Measurements from ENCODE around the gene RPTOR.

GRCh38 chr17:80880648-80880985 is 336.0 kb downstream of the RPTOR start:
- TF ChIP-seq EP300 (IDR thresholded peaks at IDR 0.05): no peak
- no peak for TF ChIP-seq CTCF (IDR thresholded peaks at IDR 0.05)
- no peak for TF ChIP-seq POLR2A (IDR thresholded peaks at IDR 0.05)

Measured in upper lobe of left lung (tissue), 4 donors.